Measurements from ENCODE around the gene PLA2G10. TPM values are rescaled to one million over a fixed set of nuclear protein-coding genes. Genes with fewer than 3 reads are reported as not detected.
A peak's percentile ranks its signal among the peaks of the same experiment; 100 is the strongest.

Gene PLA2G10
- total and polyA plus RNA-seq, 2 of the 13 experiments (the other 11 are each of a cell fraction or from before 2014, with no cell fraction given) = not detected

DNA sequence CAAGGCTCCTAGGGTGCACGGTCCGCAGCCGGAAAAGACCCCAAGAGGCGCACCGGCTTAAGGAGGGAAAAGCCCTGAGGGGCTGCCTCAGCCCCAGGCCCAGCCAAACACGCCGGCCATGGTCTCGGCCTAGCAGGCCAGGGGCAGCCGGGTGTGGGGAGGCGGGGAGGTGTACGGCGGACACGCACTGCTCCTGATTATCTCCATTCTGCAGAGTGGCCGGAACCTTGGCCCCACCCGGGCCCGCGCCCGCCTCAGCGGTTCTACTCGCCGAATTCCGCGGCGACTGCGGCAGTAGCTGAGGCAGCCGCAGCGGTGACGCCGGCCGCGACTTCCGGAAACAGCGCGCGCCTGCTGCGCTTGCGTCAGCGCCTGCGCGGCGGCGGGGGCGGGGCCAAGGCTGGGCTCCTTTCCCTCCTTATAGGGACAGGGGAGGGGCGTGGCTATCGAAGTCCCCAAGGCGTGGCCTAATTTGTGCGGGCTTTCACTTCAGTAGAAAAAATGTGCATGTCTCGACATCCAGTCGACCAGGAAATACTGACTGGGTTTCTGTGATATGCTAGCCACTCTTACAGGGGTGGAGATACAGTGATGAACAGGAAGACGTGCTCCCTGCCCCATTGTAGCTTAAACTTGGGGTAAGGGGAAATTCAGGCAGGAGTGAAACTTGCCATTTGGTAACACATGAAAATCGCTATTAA, 64.0 kb downstream of the PLA2G10 start, which contains the start of gene PARN (continued):
- TF ChIP-seq, protein P1, sequence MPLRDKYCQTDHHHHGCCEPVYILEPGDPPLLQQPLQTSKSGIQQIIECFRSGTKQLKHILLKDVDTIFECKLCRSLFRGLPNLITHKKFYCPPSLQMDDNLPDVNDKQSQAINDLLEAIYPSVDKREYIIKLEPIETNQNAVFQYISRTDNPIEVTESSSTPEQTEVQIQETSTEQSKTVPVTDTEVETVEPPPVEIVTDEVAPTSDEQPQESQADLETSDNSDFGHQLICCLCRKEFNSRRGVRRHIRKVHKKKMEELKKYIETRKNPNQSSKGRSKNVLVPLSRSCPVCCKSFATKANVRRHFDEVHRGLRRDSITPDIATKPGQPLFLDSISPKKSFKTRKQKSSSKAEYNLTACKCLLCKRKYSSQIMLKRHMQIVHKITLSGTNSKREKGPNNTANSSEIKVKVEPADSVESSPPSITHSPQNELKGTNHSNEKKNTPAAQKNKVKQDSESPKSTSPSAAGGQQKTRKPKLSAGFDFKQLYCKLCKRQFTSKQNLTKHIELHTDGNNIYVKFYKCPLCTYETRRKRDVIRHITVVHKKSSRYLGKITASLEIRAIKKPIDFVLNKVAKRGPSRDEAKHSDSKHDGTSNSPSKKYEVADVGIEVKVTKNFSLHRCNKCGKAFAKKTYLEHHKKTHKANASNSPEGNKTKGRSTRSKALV (CRISPR knock-in tag; IDR thresholded peaks at IDR 0.05) = peak; percentile 50; the same call in 1 of the 2 replicates
- TF ChIP-seq, protein P2, sequence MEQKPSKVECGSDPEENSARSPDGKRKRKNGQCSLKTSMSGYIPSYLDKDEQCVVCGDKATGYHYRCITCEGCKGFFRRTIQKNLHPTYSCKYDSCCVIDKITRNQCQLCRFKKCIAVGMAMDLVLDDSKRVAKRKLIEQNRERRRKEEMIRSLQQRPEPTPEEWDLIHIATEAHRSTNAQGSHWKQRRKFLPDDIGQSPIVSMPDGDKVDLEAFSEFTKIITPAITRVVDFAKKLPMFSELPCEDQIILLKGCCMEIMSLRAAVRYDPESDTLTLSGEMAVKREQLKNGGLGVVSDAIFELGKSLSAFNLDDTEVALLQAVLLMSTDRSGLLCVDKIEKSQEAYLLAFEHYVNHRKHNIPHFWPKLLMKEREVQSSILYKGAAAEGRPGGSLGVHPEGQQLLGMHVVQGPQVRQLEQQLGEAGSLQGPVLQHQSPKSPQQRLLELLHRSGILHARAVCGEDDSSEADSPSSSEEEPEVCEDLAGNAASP (CRISPR knock-in tag; IDR thresholded peaks at IDR 0.05; ENCODE audit: borderline replicate concordance) = peak; percentile 81
- TF ChIP-seq SMAD3 (CRISPR knock-in tag; IDR thresholded peaks at IDR 0.05) = peak; percentile 82
- peak; percentile 95 to 98 for TF ChIP-seq POLR2A (IDR thresholded peaks at IDR 0.05; ENCODE audit: insufficient read depth in 1 of 2, low read depth in 2 of 2, low read length in 2 of 2)
- peak; percentile 93 for TF ChIP-seq SNAI1 (CRISPR knock-in tag; IDR thresholded peaks at IDR 0.05; ENCODE audit: borderline replicate concordance)
- TF ChIP-seq ZKSCAN8 (CRISPR knock-in tag; IDR thresholded peaks at IDR 0.05; ENCODE audit: borderline replicate concordance) = no peak; the same call in 1 of the 2 replicates
- peak; percentile 31; the same call in 1 of the 2 replicates for TF ChIP-seq STAG1 (CRISPR knock-in tag; IDR thresholded peaks at IDR 0.05)
- TF ChIP-seq NAIF1 (CRISPR knock-in tag; IDR thresholded peaks at IDR 0.05; ENCODE audit: borderline replicate concordance) = peak; percentile 97
- peak; percentile 76; the same call in 1 of the 2 replicates for TF ChIP-seq ZNF543 (CRISPR knock-in tag; IDR thresholded peaks at IDR 0.05)
- TF ChIP-seq, protein P3, sequence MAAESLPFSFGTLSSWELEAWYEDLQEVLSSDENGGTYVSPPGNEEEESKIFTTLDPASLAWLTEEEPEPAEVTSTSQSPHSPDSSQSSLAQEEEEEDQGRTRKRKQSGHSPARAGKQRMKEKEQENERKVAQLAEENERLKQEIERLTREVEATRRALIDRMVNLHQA (CRISPR knock-in tag; IDR thresholded peaks at IDR 0.05) = 0 out of 2 replicates have a peak, but pooled peaks have one; percentile 30
- peak; percentile 69 for TF ChIP-seq GABPA (IDR thresholded peaks at IDR 0.05; ENCODE audit: low read depth, low read length)
- TF ChIP-seq GABPA (CRISPR knock-in tag; IDR thresholded peaks at IDR 0.05; ENCODE audit: low read depth) = peak; percentile 78
- no peak for TF ChIP-seq TRIM24 (CRISPR knock-in tag; IDR thresholded peaks at IDR 0.05)
- TF ChIP-seq, protein P4, sequence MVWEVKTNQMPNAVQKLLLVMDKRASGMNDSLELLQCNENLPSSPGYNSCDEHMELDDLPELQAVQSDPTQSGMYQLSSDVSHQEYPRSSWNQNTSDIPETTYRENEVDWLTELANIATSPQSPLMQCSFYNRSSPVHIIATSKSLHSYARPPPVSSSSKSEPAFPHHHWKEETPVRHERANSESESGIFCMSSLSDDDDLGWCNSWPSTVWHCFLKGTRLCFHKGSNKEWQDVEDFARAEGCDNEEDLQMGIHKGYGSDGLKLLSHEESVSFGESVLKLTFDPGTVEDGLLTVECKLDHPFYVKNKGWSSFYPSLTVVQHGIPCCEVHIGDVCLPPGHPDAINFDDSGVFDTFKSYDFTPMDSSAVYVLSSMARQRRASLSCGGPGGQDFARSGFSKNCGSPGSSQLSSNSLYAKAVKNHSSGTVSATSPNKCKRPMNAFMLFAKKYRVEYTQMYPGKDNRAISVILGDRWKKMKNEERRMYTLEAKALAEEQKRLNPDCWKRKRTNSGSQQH (CRISPR knock-in tag; IDR thresholded peaks at IDR 0.05; ENCODE audit: low read depth) = peak; percentile 94
- peak; percentile 95 for TF ChIP-seq ZNF225 (CRISPR knock-in tag; IDR thresholded peaks at IDR 0.05)
- TF ChIP-seq, protein P5, sequence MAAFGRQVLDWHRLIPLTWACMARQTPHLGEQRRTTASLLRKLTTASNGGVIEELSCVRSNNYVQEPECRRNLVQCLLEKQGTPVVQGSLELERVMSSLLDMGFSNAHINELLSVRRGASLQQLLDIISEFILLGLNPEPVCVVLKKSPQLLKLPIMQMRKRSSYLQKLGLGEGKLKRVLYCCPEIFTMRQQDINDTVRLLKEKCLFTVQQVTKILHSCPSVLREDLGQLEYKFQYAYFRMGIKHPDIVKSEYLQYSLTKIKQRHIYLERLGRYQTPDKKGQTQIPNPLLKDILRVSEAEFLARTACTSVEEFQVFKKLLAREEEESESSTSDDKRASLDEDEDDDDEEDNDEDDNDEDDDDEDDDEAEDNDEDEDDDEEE (CRISPR knock-in tag; IDR thresholded peaks at IDR 0.05) = peak; percentile 97; the same call in 1 of the 2 replicates
- no peak for TF ChIP-seq SYNCRIP (IDR thresholded peaks at IDR 0.05; ENCODE audit: insufficient read depth, low read depth, low read length)
- TF ChIP-seq FOXC1 (CRISPR knock-in tag; IDR thresholded peaks at IDR 0.05; ENCODE audit: borderline replicate concordance) = peak; percentile 95; the same call in 1 of the 2 replicates
- TF ChIP-seq NR2F2 (IDR thresholded peaks at IDR 0.05; ENCODE audit: borderline replicate concordance, low read depth) = no peak
- TF ChIP-seq, protein P6, sequence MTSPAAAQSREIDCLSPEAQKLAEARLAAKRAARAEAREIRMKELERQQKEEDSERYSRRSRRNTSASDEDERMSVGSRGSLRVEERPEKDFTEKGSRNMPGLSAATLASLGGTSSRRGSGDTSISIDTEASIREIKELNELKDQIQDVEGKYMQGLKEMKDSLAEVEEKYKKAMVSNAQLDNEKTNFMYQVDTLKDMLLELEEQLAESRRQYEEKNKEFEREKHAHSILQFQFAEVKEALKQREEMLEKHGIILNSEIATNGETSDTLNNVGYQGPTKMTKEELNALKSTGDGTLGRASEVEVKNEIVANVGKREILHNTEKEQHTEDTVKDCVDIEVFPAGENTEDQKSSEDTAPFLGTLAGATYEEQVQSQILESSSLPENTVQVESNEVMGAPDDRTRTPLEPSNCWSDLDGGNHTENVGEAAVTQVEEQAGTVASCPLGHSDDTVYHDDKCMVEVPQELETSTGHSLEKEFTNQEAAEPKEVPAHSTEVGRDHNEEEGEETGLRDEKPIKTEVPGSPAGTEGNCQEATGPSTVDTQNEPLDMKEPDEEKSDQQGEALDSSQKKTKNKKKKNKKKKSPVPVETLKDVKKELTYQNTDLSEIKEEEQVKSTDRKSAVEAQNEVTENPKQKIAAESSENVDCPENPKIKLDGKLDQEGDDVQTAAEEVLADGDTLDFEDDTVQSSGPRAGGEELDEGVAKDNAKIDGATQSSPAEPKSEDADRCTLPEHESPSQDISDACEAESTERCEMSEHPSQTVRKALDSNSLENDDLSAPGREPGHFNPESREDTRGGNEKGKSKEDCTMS (CRISPR knock-in tag; conservative IDR thresholded peaks at IDR 0.05) = no peak; the same call in none of the 2 replicates
- TF ChIP-seq ZNF724P (CRISPR knock-in tag; IDR thresholded peaks at IDR 0.05; ENCODE audit: borderline replicate concordance) = peak; percentile 90; the same call in 1 of the 2 replicates

Data from HepG2 (cell line).